HCT116 (cell line): ENCODE results near the gene COX7A1.

Experiments
- CEBPB ChIP-seq: IDR thresholded peaks from 2 replicates; pipeline ENCODE4 v1.6.1; 2012; ENCODE audit warnings: low read depth
- CTCF ChIP-seq, 3 experiments: fragments of 200-600 bp in 1 of 3; sonication (generic) in 1 of 3; IDR thresholded peaks in 2 of 3; conservative IDR thresholded peaks in 1 of 3; 2 replicates each; pipeline ENCODE4 v1.5.1; 2012 to 2017; ENCODE audit warnings: low read depth in 2 of 3, low read length in 2 of 3, antibody characterized with exemption in 1 of 3, borderline replicate concordance in 1 of 3, control low read depth in 1 of 3, mild to moderate bottlenecking in 1 of 3, mixed read lengths in 1 of 3, mixed run types in 1 of 3, moderate library complexity in 1 of 3; ENCODE audit not compliant: insufficient read depth in 1 of 3
- EZH2 ChIP-seq: fragments of 200-600 bp; sonication (generic); IDR thresholded peaks from 2 replicates; pipeline ENCODE4 v1.6.1; 2017; ENCODE audit warnings: antibody characterized with exemption, mixed run types
- FOSL1 ChIP-seq: IDR thresholded peaks from 2 replicates; pipeline ENCODE4 v1.6.1; 2012; ENCODE audit warnings: low read depth
- POLR2A ChIP-seq: IDR thresholded peaks from 2 replicates; pipeline ENCODE4 v1.7.0; 2011; ENCODE audit warnings: borderline replicate concordance; ENCODE audit not compliant: insufficient read depth, insufficient read length; ENCODE audit errors: extremely low read depth
- SIN3A ChIP-seq: IDR thresholded peaks from 2 replicates; pipeline ENCODE4 v1.6.1; 2012; ENCODE audit warnings: low read depth
- SP1 ChIP-seq: IDR thresholded peaks from 2 replicates; pipeline ENCODE4 v1.6.1; 2012; ENCODE audit warnings: low read depth
- SRF ChIP-seq: IDR thresholded peaks from 2 replicates; pipeline ENCODE4 v1.6.1; 2012; ENCODE audit warnings: low read depth
- TCF7L2 ChIP-seq: IDR thresholded peaks from 2 replicates; pipeline ENCODE4 v1.7.0; 2011; ENCODE audit warnings: borderline replicate concordance, inconsistent platforms; ENCODE audit not compliant: insufficient read depth, insufficient read length; ENCODE audit errors: extremely low read depth
- ZNF274 ChIP-seq: fragments of 200-500 bp; sonication (Bioruptor generic); IDR thresholded peaks from 2 replicates; pipeline ENCODE4 v1.6.1; 2014; ENCODE audit warnings: mild to moderate bottlenecking, low read depth, low read length, inconsistent platforms

- no peak for TF ChIP-seq EZH2
- TF ChIP-seq ZNF274, result no peak
- no peak for TF ChIP-seq SRF
- no peak for TF ChIP-seq TCF7L2
- no peak for TF ChIP-seq CTCF (IDR thresholded peaks at IDR 0.05 in 2 of 3, conservative IDR thresholded peaks at IDR 0.05 in 1 of 3; ENCODE audit: borderline replicate concordance in 1 of 3, insufficient read depth in 1 of 3, low read depth in 2 of 3, low read length in 2 of 3)
- TF ChIP-seq CEBPB, result no peak
- TF ChIP-seq SP1, result no peak
- no peak for TF ChIP-seq POLR2A
- no peak for TF ChIP-seq SIN3A
- no peak for TF ChIP-seq FOSL1
Measured at GRCh38 chr19:36125557-36125956, 26.7 kb downstream of the COX7A1 start.
